CD4-positive, alpha-beta T cell treated with Interleukin-17A for 1 hour (primary cell): ENCODE results near the gene EIPR1.

ENCODE experiments used
- DNase-seq: peaks from one replicate; pipeline ENCODE4 v3.0.0-alpha.2; 2020

EIPR1 gene

DNA sequence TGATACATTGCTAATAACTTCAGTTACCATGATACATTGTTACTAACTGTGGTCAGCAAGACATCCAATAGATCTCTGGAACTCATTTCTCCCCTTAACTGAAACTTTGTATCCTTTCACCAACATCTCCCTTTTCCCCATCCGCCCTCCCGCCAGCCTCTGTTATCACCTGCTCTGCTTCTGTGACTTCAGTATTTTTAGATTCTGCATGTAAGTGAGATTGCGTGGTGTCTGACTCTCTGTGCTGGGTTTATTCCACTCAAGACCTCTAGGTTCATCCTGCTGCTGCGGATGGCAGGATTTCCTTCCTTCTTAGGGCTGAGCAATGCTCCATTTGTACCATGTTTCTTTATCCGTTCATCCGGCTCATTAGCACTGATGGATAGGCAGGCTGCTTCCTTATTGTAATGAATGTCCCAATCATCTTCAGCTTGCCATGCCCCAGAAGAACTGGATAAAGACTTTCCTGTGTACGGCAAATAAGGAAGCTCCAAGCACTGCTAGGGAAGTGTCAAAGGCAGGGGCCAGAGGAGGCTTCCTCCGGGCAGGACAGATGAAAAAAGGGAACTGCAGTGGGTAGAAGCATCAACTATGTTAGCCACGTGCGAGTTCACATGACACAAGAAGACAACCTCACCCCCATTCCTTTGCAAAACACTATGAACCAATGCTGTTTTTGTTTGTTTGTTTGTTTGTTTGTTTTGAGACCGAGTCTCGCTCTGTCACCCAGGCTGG, 113.4 kb downstream of the EIPR1 start:
- DNase-seq: no peak

GRCh38 chr2:3263487-3263886, 114.1 kb downstream of the EIPR1 start:
- DNase-seq: no peak

DNA sequence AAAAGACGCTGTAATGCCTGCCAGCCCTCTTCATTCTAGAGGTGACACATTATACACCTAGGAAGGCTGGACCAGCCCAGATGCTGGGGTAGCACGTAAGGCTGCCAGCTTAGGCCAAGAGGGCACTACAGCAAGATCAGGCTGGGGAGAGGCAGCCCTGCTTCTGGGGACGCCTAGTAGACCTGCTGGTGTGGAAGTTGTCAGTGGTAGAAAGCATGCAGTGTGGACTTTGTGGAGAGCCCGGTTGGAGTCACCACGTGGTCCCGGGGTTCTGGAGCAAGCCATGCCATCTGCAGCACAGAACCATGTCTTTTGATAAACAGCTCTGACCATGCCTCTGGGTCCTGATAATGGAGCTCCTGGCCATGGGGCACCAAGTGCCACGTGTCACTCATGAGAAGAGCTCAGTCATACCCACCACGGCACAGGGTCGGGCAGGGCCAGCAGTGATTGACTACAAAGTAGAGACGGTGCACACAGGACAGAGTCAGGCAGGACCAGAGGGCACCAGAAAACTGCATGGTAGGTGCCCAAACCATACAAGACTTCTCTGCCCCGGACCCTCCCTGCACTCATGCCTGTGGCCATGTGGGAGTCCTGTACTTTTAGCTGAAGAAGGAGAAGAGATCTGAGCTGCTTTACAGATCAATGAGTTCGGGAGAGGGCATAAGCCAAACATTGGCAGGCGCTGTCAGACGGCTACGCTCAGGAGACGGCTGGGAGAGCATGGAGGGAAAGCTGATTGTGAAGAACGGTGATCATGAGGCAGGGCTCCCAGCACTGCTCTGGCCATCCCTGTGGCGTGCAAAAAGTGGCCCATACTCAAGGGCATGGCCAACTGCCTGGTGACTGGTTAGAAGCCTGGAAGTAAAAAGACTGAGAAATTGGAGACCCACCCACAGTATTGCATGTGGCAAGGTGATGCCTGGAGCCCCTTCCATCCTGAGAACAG, 114.9 kb downstream of the EIPR1 start:
- DNase-seq: no peak

- DNase-seq: no peak
Measured at GRCh38 chr2:3261511-3261910, 116.1 kb downstream of the EIPR1 start.

- no peak for DNase-seq
Measured at GRCh38 chr2:3260959-3261358, 116.7 kb downstream of the EIPR1 start.

DNA sequence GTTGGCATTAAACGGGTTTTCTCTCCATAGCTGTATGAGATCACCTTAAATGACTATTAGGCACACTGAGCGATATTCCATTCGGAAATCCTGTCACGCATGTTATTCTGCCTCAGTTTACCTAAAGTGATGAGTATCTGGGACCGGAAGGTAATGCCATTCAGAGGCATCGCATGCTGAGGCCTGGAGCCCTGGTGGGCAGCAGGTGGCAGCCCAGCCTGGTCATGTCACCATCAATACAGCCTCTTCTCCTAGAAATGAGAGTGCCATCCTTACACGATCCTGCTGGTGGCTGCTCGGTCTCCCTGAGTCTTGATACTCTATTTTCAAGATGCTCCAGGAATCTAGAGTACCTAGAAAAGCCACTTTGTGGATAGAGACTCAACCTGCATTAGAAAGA, 119.8 kb downstream of the EIPR1 start:
- DNase-seq: no peak

- no peak for DNase-seq
Measured at GRCh38 chr2:3257166-3257565, 120.5 kb downstream of the EIPR1 start.

GRCh38 chr2:3256605-3257004, 121.0 kb downstream of the EIPR1 start:
- no peak for DNase-seq

DNA sequence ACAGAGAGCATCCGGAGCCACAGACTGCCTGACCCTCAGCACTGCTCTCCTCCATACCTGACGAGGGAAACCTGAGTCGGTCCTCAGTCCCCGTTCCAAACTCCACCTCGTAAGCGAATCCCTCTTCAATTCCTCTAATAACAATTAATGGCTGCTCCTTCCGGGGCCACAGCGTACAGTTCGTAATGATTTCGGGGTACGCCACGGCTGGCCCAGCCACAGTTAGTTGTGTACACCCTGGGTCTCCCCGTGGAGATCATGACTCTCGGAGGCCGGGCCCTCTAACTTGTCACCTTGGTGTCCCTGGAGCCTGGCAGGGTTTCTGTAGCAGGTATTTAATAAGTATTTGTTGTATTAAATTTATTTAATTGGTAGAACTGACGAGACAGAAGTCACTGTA, 121.5 kb downstream of the EIPR1 start:
- DNase-seq: no peak

DNA sequence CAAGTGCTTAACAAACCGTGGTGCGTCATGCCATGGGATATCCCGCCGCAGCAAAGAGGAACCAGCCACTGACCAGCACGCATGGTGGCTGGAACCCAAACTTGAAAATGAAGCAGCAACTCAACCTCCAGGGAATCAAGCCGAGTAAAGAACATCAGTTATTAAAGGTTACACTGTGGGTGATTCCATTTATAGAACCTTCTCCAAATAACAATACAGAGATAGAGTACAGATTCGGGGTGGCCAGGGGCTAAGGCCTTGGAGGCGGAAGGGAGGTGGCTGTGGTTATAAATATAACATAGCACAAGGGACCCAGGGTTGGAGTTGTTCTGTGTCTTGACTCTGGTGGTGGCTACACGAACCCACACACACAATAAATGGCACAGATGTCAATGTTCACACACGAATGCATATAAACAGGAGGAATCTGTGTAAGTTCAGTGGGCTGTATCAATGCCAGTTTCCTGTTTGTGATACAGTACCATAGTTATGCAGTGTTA, 123.1 kb downstream of the EIPR1 start:
- no peak for DNase-seq

DNA sequence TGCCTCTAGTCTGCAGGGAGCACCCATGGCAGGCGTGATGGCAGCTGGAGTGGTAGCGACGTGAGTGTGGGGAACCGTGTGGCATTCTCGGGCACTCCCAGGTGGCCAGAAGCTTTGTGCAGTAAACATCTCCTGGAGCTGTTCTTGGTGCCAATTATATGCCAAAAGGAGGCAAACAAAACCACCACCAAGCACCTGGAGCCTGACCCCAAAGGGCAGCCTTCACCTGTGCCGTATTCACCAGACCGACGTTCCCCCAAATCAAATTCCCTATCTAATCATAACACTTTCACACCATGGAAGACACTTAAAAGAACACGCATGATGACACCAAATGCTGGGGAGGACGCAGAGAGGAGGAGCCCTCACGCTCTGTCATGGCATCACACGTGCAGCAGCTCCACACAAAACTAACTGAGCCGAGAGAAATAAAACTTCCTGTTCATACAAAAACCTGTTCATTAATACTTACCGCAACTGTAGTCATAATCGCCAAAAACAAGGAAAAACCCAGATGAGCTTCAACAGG, 123.6 kb downstream of the EIPR1 start:
- DNase-seq: no peak

DNA sequence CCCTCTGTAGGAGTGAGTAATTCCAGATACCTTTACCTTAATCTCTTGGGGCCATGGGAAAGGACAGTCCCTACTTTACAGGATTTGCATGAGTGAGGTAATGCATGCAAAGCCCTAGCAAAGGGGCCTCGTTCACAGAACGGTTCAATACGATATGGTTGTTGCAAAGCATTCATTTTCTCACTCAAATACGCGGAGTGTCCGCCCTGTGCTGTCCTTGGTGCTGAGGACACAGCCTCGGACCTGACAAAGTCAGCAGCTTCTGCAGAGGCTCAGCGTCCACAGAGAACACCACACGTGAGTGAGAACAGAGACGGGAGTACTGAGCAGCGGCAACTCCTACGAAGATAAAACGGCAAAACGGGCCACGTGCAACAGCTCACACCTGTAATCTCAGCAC, 125.7 kb downstream of the EIPR1 start:
- DNase-seq: no peak

GRCh38 chr2:3249476-3249962, 128.1 kb downstream of the EIPR1 start:
- DNase-seq: no peak

DNA sequence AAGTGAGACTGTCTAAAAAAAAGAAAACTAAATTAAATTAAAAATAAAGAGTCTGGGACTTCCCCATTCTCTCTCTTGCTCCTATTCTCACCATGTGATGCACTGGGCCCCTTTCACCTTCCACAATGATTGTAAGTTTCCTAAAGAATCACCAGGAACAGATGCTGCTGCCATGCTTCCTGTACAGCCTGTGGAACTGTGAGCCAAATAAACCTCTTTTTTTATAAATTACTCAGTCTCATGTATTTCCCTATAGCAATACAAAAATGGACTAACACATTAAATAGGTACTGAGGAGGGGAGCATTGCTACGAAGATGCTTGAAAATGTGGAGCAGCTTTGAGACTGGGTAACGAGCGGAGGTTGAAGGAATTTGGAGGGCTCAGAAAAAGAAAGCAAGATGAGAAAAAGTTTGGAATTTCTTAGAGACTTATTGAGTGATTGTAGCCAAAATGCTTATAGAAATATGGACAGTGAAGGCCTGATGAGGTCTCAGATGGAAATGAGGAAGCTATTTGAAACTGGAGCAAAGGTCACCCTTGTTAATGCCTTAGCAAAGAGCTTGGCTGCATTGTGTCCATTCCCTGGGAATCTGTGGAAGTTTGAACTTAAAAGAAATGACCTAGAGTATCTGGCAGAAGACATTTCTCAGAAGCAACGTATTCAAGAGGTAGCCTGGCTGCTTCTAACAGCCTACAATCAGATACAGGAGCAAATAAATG, 128.7 kb downstream of the EIPR1 start:
- no peak for DNase-seq

DNA sequence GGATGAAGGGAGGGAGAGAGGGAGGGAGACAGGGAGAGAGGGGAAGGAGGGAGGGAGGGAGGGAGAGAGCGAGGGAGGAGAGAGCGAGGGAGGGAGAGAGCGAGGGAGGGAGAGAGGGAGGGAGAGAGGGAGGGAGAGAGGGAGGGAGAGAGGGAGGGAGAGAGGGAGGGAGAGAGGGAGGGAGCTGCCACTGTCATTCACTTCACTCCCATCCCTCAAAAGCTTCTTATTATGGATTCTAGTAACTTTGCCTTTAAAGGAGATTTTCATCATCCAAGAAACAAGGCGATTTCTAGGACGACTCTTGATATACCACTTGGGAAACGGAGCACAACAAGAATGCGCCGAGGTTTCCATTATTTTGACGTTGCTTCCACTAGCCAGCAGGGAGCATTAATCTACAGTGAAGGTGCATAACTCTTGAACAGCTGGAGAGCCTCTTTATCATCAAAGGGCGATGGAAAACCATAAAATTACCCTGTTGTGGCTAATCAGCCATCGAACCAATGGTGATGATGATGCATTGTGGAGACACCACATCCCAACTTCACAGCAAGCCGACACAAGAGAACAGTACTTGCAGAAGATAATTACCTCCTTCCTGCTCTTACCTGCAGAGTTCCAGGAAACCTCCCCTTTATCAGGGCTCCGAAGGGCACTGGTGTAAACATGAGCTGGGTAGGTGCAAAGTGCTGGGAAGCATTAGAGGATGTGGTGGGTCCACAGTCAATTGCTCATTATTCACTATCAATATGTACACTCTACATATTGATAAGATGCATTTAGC, 130.5 kb downstream of the EIPR1 start:
- no peak for DNase-seq

- no peak for DNase-seq
Measured at GRCh38 chr2:3246406-3246805, 131.2 kb downstream of the EIPR1 start.

DNA sequence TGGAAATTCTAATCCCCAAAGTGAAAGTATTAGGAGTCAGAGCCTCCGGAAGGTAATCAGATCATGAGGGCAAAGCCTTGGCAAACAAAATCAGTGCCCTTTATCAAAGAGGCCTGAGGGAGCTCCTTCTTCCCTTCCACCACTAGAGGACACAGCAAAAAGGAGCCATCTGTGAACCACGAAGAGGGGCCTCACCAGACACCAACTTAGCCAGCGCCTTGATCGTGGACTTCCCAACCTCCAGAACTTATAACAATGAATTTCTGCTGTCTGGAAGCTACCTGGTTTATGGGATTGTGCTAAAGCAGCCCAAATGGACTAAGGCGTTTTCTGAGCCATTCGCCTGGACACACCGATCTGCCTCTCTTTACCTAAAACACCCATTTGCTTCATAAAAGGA, 133.1 kb downstream of the EIPR1 start:
- no peak for DNase-seq

GRCh38 chr2:3243804-3244203, 133.8 kb downstream of the EIPR1 start:
- no peak for DNase-seq

DNA sequence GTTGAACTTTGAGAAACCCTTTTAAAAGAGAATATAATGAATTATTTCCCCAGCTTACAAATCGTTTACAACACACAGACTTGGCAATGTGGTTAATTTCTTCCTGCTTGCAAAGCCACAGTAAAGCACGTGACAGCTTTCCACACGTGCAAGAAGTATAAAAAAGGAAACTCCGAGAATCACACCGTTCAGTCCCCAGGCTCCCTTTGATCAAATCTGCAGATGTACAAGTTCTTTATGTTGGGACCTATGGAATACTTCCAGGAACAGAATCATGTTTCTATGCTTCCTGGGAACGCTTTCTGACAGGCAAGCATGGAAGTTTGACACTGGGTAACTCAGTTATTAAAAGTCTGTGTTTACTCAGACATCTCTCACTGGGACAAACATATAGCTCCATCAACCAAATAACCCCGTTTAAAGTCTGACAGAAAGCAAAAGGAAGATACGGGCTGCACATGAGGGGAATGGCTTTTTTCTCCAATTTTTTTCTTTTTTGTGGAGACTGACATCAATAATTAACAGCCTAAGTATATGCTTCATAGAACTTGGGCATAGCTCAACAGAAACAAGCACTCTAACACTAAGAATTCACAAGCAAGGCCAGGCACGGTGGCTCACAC, 134.8 kb downstream of the EIPR1 start:
- DNase-seq: peak; percentile 66

DNA sequence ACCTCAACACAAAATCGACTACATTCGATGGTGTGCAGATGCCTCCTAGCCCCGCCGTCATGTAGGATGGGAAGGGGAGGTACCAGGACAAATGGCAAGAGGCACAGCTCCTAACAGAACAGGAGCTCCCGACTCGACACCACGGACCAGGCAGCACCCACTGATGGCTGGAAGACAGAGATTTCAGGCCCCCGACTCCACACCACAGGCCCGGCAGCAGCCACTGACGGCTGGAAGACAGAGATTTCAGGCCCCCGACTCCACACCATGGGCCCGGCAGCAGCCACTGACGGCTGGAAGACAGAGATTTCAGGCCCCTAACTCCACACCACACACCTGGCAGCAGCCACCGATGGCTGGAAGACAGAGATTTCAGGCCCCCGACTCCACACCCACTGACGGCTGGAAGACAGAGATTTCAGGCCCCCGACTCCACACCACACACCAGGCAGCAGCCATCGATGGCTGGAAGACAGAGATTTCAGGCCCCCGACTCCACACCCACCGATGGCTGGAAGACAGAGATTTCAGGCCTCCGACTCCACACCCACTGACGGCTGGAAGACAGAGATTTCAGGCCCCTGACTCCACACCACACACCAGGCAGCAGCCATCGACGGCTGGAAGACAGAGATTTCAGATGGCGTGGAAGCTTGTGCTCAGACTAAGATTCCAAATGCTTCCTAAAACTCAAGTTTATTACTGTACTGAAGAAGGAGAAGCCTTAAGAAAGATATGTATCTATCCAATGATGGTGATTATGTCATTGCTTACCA, 135.5 kb downstream of the EIPR1 start:
- DNase-seq: no peak
